WI38 (cell line): ENCODE results near the gene SLC22A25.

Experiments
- H3K4me3 ChIP-seq: 2 replicates; pipeline ENCODE4 v1.5.1; 2011; ENCODE audit warnings: low read depth, mild to moderate bottlenecking, control low read depth, low read length
- TF ChIP-seq, protein P1 (sequence below): IDR thresholded peaks from 2 replicates; pipeline ENCODE4 v1.5.1; 2012; ENCODE audit warnings: low read depth, mild to moderate bottlenecking, control low read depth, low read length

Gene SLC22A25

DNA sequence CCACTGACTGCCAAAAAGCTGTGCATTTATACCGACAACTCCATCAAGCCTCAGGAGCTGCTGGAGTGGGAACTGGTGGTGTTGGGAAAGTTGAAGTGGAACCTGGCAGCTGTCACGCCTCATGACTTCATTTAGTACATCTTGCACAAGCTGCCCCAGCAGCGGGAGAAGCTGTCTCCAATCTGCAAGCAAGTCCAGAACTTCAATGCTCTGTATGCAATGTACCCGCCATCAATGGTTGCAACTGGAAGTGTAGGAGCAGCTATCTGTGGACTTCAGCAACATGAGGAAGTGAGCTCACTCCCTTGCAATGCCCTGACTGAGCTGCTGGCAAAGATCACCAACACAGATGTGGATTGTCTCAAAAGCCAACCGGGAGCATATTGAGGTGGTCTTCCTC, at the start of gene SLC22A25:
Gene SLC22A25, minus strand, starts transcription at position 67 of the 400 bp plus-strand sequence. CDS start 13,947 bp downstream, outside the sequence.
- TF ChIP-seq, protein P1, sequence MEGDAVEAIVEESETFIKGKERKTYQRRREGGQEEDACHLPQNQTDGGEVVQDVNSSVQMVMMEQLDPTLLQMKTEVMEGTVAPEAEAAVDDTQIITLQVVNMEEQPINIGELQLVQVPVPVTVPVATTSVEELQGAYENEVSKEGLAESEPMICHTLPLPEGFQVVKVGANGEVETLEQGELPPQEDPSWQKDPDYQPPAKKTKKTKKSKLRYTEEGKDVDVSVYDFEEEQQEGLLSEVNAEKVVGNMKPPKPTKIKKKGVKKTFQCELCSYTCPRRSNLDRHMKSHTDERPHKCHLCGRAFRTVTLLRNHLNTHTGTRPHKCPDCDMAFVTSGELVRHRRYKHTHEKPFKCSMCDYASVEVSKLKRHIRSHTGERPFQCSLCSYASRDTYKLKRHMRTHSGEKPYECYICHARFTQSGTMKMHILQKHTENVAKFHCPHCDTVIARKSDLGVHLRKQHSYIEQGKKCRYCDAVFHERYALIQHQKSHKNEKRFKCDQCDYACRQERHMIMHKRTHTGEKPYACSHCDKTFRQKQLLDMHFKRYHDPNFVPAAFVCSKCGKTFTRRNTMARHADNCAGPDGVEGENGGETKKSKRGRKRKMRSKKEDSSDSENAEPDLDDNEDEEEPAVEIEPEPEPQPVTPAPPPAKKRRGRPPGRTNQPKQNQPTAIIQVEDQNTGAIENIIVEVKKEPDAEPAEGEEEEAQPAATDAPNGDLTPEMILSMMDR, result no peak
- H3K4me3 ChIP-seq, result no peak within 1 kb of the TSS

DNA sequence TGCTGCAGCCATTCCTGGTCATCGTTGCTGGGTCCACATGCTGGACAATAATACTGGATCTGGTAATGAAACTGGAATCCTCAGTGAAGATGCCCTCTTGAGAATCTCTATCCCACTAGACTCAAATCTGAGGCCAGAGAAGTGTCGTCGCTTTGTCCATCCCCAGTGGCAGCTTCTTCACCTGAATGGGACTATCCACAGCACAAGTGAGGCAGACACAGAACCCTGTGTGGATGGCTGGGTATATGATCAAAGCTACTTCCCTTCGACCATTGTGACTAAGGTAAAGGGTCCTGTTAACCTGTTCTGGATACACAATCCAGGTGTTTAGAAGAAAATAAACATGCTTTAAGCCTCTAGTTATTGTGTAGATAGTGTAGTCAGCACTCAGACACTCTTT, 46.9 kb upstream of the SLC22A25 start:
- TF ChIP-seq, protein P1, result no peak
- no peak overlapping the region for H3K4me3 ChIP-seq

DNA sequence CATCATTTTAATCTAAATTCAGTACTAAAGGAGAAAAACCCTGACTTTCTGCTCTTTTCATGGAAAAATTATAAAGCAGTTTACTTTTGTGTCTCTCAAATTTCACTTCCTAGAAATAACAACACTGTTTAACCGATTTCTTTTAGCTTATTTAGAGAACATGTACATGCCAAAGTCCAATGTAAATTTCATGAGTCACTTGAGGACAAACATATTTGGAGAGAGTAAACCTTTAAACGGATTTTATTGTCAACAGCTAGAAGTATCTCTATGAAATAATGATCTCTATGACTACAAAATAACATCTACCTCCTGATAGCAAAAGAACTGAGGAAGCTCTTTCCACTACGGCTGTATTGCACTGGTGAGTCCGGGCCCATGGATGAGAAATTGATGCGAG, 46.3 kb upstream of the SLC22A25 start:
- TF ChIP-seq, protein P1, result no peak
- H3K4me3 ChIP-seq, result no peak overlapping the region

DNA sequence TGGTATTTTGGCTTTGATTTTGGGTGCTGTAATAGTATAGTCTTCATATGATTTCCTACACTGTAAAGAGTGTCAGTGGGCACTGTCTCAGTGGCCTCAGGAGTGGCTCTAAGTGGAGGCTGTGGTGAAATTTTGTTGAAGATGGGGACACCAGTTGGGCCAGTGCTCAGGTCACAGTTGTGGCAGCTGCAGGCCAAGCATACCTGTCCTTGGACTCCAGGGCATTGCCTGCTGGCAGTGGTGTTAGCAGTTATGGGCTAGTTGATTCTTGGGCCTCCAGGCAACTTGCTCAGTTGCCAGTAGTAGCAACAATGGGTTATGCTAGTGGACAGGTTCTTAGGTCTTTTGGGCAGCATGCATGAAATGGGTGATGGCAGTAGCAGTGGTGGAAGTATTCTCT, 39.2 kb upstream of the SLC22A25 start:
- TF ChIP-seq, protein P1, result no peak
- no peak overlapping the region for H3K4me3 ChIP-seq

DNA sequence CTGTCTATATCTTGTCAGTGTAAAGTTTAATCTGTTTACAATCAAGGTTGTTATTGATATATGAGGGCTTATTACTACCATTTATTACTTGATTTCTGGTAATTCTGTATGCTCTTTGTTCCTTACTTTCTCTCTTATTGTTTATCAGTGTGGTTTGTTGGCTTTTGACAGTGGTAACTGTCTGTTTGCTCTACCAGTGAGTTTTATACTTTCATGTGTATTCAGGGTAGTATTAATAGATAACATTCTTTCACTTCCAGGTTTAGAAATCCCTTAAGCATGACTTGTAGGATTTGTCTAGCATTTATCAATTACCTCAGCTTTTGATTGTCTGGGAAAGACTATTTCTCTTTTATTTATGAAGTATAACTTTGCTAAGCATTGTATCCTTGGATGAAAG, 37.5 kb upstream of the SLC22A25 start:
- no peak overlapping the region for H3K4me3 ChIP-seq
- TF ChIP-seq, protein P1, result no peak

DNA sequence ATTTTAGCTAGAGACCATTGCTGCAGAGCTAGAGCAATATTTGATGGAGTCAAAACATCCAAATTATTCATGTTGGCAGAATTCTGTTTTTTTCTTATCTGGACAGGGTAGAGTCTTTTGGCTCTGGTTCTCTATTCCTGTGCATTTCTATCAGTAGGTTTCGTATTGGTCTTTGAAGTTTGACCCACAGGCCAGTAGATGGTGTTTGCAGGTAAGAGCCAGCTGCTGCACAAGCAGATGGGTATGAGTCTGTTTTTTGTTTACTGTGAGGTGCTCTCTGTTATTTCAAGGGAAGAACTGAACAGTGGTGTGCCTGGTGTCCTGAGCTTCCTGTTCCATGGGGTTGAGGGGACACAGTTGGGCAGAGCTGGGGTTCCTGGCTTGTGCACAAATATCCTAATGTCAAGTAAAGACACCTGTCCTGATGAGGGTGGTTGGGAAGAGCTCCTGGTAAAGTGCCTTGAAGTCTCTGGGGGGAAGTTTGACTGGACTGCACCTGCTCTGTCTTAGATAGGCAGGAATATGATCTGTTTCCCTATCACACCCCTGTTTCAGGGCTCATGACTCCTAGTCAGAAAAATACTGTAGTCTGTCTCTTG, 34.0 kb upstream of the SLC22A25 start:
- TF ChIP-seq, protein P1, result no peak
- H3K4me3 ChIP-seq, result no peak overlapping the region

DNA sequence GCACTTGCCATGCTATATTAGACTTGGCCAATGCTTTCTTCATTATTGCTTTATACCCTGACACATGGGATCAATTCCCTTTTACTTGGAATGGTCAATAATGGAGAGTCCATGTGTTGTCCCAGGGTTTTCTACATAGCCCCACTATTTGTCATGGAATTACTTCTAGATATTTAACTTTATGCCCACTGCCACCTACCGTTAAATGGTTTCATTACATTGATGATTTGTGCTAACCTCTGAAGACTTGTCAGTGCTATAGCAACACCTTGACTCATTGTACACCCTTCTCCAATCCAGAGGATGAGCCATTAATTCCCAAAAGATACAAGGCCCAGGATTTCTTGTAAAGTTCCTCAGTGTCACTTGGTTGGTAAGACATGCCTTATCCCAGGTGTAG, 31.4 kb upstream of the SLC22A25 start:
- H3K4me3 ChIP-seq, result no peak overlapping the region
- TF ChIP-seq, protein P1, result no peak
